Measurements from ENCODE around the gene GRIA1.

GRIA1 gene

GRCh38 chr5:153696256-153696655 is 205.8 kb downstream of the GRIA1 start:
- no peak for TF ChIP-seq CTCF (IDR thresholded peaks at IDR 0.05)

GRCh38 chr5:153699035-153699434 is 208.6 kb downstream of the GRIA1 start:
- TF ChIP-seq CTCF (IDR thresholded peaks at IDR 0.05): no peak

- TF ChIP-seq CTCF (IDR thresholded peaks at IDR 0.05): no peak
These were observed 210.5 kb downstream of the GRIA1 start for GRCh38 chr5:153700940-153701339.

GRCh38 chr5:153702265-153702664 is 211.8 kb downstream of the GRIA1 start:
- TF ChIP-seq CTCF (IDR thresholded peaks at IDR 0.05): no peak

- TF ChIP-seq CTCF (IDR thresholded peaks at IDR 0.05): no peak
These were observed 213.6 kb downstream of the GRIA1 start for GRCh38 chr5:153704110-153704509.

- TF ChIP-seq CTCF (IDR thresholded peaks at IDR 0.05): no peak
These were observed 217.2 kb downstream of the GRIA1 start for GRCh38 chr5:153707626-153708025.

GRCh38 chr5:153711755-153712154 is 221.3 kb downstream of the GRIA1 start:
- TF ChIP-seq CTCF (IDR thresholded peaks at IDR 0.05): no peak; the same call in 1 of the 2 replicates

- no peak for TF ChIP-seq CTCF (IDR thresholded peaks at IDR 0.05)
These were observed 222.5 kb downstream of the GRIA1 start for GRCh38 chr5:153712946-153713345.

Measured in LNCAP (cell line).